GM10266 (cell line): Measurements from ENCODE around the gene STX8.

Source experiments
- DNase-seq: peaks from one replicate; pipeline ENCODE4 v3.0.0; 2012; ENCODE audit errors: extremely low spot score
- CTCF ChIP-seq: IDR thresholded peaks from 2 replicates; pipeline ENCODE4 v1.5.1; 2012; ENCODE audit warnings: mild to moderate bottlenecking, low read depth; ENCODE audit not compliant: control insufficient read depth, insufficient read depth; ENCODE audit errors: missing control alignments

STX8 gene

DNA sequence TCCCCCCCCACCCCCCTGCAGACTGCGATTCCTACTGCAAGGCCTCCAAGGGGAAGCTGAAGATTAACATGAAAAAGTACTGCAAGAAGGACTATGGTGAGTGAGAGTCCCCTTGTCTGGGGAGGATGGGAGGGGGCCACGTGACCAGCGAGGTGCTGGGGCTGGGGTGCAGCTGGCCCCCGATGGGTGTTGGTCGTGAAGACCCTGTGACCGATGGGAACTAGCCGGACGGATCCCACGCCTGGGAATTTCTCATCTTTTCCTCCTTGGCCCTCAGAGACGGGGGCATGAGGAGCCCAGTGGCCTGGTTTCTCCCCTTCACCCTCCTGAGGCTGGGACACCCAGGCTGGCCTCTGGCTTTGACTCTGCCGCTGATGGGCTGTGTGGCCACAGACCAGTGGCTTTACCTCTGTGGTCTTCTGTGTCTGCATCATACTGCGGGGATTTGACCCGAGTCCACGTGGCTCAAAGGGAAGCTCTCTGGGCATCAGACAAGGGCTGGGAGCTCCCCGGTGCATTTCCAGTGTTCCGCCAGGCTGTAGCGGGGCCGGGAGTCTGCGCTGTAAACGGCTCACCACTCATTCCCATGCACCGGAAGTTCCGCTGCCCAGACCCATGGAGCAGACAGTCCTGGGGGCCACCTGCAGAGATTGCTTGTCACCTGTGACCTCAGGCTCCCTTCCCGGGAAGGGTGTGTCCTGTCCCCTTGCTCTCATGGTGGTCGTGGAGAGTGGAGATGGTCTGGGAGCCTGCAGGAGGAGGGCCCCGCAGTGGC is 354.3 kb downstream of the STX8 start:
- DNase-seq, result no peak
- TF ChIP-seq CTCF, result no peak

DNA sequence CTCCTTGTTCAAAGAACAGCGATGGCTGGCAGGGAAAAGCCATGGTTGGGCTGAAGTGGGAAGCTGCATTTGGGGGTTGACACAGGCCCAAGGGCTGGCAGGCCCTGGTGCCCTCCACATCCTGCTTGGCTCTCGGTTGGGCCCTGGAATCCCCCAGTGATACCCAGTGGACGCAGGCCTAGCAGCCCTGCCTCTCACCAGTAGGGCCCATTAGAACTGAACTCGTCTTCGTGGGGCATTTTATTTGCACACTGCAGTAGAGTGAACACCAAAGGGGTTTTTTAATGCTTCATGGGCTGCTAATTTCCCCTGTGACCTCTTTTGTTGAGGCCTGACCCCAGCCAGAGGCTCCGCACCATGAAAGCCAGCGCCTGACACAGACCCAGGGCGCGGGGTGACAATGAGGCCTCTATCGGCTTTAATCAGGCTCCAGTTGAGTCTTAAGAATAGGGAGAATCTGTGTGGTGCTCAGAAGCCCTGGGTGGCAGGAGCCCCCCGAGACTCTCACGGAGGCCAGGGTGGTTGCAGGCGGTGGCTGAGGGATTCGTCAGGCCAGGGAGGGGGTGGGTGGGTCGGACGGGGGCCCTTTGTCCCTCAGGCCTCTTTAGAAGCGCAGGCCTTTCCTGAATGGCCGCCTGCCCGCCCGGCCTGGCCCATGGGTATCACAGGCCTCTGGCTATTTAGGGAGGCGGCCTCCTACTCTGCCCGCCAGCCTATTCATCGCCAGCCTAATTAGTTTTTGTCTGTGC is 355.0 kb downstream of the STX8 start:
- TF ChIP-seq CTCF, result no peak
- no peak for DNase-seq

GRCh38 chr17:9219631-9220397 is 355.8 kb downstream of the STX8 start:
- DNase-seq, result no peak
- no peak for TF ChIP-seq CTCF

DNA sequence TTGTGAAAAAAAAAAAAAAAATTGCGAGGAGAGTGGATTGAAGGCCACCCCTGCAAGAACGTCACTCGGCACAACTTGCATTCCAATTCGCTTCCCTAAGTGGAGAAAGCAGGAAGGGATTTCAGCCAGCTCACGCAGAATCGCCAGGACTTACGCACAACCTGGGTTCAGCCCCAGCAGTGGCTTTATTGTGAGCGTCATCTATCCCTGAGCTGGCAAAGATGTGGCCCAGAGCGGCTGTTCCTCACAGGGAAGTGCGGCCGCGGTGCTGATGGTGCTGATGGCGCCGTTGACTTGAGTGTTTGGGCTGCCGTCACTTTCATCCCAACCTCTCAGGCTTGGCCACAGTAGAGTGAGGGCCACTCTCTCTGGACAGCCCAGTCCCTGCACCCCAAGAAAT is 356.7 kb downstream of the STX8 start:
- TF ChIP-seq CTCF, result no peak
- DNase-seq, result no peak

DNA sequence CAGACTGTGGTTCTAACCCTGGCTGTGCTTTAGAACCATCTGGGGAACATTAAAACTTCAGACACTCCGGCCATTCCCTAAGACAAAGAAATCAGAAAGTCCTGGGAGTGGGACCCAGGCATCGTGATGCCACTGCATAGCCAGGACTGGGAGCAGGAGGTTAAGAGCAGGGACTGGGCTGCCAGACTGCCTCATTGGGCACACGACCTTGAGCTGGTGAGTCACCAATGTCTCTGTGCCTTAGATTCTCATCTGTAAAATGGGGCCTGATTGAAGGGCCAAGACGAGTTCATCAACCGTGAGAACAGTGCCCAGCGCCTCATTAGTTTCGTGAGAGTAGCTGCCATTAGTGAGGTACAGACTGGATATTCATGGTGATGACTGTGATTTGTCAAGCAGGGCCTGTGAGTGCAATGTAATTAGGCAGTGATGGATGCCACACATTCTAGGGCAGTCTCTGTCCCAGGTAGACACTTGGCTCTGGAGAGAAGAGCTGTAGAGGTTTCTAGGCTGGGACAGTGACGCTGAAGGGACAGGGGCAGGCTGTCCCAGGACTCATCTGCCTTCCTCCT is 357.5 kb downstream of the STX8 start:
- DNase-seq, result no peak
- no peak for TF ChIP-seq CTCF

- TF ChIP-seq CTCF, result no peak
- DNase-seq, result no peak
Observed at GRCh38 chr17:9217151-9218056, 358.2 kb downstream of the STX8 start.
